HG03175 (cell line): ENCODE measurements around the gene ZBTB1.
"Not testable (repeated sequence)": the region's sequence is repeated elsewhere in the genome, so short reads cannot be mapped to it uniquely, and the experiment has no call there.

ENCODE experiments used
- ATAC-seq: cut with Tn5 transposase; IDR thresholded peaks from one replicate; pipeline ENCODE4 v1.9.1; 2021; ENCODE audit warnings: mild to moderate bottlenecking, moderate library complexity; ENCODE audit not compliant: unreplicated experiment

The ZBTB1 gene

GRCh38 chr14:64563696-64564095 lies 59.1 kb downstream of the ZBTB1 start:
- ATAC-seq: no peak

- no peak for ATAC-seq
Measured at GRCh38 chr14:64566651-64567122, 62.1 kb downstream of the ZBTB1 start.

- ATAC-seq: no peak
Measured at GRCh38 chr14:64569138-64569631, 64.6 kb downstream of the ZBTB1 start.

GRCh38 chr14:64569646-64570045 lies 65.1 kb downstream of the ZBTB1 start:
- ATAC-seq: not testable (repeated sequence)

GRCh38 chr14:64572386-64573104 lies 68.0 kb downstream of the ZBTB1 start:
- no peak for ATAC-seq

- ATAC-seq: no peak
Measured at GRCh38 chr14:64573109-64573508, 68.5 kb downstream of the ZBTB1 start.
